ENCODE measurements around the gene NEU1.
"Not testable (repeated sequence)": the region's sequence is repeated elsewhere in the genome, so short reads cannot be mapped to it uniquely, and the experiment has no call there.

NEU1 gene

DNA sequence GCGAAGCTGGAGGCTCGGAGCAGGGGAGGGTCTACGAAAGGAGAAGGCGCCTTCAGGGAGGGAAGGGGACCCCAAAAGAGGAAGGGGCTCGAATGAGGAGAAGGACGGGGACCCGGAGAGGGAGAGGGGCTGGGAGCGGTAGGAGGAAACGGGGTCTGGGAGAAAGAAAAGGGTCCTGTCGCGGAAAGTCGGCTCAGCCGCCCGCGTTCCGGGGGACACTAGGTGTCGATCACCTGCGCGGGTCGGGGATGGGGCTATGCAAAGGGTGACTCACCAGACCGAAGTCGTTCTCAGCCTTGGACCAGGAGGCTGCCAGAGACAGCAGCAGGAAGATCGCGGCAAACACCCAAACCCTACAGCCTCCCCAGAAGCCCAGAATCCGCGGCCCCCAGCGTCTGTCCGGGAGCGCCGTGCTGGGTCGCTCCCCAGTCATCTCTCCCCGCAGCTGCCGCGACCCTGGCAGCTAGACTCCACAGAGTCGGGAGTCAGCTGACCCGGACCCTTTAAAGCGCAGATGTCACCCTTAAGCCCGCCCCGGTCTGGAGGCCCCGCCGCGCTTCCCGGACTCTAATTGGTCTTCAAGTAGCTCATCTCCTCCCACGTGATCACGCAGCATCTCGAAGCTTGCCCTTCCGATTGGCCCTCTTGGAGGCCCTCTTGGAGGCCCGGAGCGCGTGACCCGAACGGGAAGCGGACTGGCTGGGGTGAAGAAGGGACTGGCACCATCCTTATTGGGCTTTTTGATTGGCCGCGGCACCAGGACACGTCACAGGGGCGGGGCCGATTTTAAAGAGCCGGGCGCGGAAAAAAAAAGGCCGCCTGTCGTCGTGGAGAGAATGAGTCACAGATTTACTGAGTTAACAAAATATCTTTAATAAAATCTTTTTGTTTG lies at the start of gene NEU1:
Gene NEU1, minus strand, starts transcription at position 478 of the 892 bp plus-strand sequence. Its CDS starts 45 bp downstream, at position 433.
- H3K9me3 ChIP-seq: no peaks in the 10 kb centered on the region
- no peaks in the 10 kb centered on the region for H3K27me3 ChIP-seq
- intact Hi-C loops (cut with DNase I; ENCODE audit: low total_unique reads): no loop called here
- peaks cover 25 to 35% (median 29%) of the 10 kb centered on the region in 3 donors for H3K36me3 ChIP-seq
- DNase-seq: peak; percentile 100
- H3K4me1 ChIP-seq: peaks cover 0 to 24% (median 20%) of the 10 kb centered on the region in 4 donors
- no peak for TF ChIP-seq CTCF (IDR thresholded peaks at IDR 0.05)
- peak within 1 kb of the TSS; percentile 73 to 77 for H3K4me3 ChIP-seq
- peak within 1 kb of the TSS; percentile 88 for H3K27ac ChIP-seq

- H3K9me3 ChIP-seq: no peaks in the 10 kb centered on the region
- peaks cover 0 to 13% (median 5%) of the 10 kb centered on the region in 4 donors for H3K4me1 ChIP-seq
- H3K27me3 ChIP-seq: peaks cover 0 to 2% of the 10 kb centered on the region in 2 donors
- no peak overlapping the region for H3K27ac ChIP-seq
- intact Hi-C loops (cut with DNase I; ENCODE audit: low total_unique reads): no loop called here
- H3K4me3 ChIP-seq: no peak overlapping the region
- TF ChIP-seq CTCF (IDR thresholded peaks at IDR 0.05): no peak
- DNase-seq: no peak
- no peaks in the 10 kb centered on the region for H3K36me3 ChIP-seq
Observed at GRCh38 chr6:31911826-31912585, 49.4 kb upstream of the NEU1 start.

- H3K27ac ChIP-seq, H3K4me3 ChIP-seq, H3K36me3 ChIP-seq, H3K9me3 ChIP-seq, DNase-seq, H3K27me3 ChIP-seq: not testable (repeated sequence)
- intact Hi-C loops (cut with DNase I; ENCODE audit: low total_unique reads): loop anchor here (5.0 kb wide), 1 partner anchor 43 kb away; no protein-coding TSS in a partner anchor
- H3K4me1 ChIP-seq: peaks cover 0 to 13% (median 5%) of the 10 kb centered on the region in 4 donors
Observed at GRCh38 chr6:31909298-31909697, 46.7 kb upstream of the NEU1 start.

DNA sequence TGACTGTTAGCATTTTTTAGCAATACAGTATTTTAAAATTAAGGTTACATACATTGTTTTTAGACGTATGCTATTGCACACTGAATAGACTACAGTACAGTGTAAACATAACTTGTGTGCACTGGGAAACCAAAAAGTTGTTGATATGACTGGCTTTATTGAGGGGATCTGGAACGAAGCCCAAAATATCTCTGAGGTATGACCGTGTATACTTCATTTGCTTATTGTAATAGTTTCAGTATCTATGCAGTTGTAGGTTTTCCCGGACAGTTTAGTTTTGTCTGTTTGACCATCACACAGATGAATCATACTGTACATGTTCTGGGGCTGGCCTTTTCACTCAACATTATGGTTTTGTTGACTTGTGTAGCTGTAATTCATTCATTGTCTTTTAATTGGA lies 46.2 kb upstream of the NEU1 start:
- Histone ChIP-seq H3K4me3 (no peak overlapping the region), H3K27ac (no peak overlapping the region), H3K9me3 (no peaks in the 10 kb centered on the region), H3K27me3 (no peaks in the 10 kb centered on the region), H3K36me3 (no peaks in the 10 kb centered on the region), H3K4me1 (peaks cover 0 to 13% (median 5%) of the 10 kb centered on the region in 4 donors)
- DNase-seq: no peak
- intact Hi-C loops (cut with DNase I; ENCODE audit: low total_unique reads): loop anchor here (5.0 kb wide), 1 partner anchor 44 kb away; no protein-coding TSS in a partner anchor
- TF ChIP-seq CTCF (IDR thresholded peaks at IDR 0.05): no peak

- not testable (repeated sequence) for H3K4me3 ChIP-seq, H3K36me3 ChIP-seq, H3K27ac ChIP-seq, DNase-seq, H3K27me3 ChIP-seq, H3K9me3 ChIP-seq
- intact Hi-C loops (cut with DNase I; ENCODE audit: low total_unique reads): loop anchor here (5.0 kb wide), 1 partner anchor 44 kb away; no protein-coding TSS in a partner anchor
- H3K4me1 ChIP-seq: peaks cover 0 to 16% (median 5%) of the 10 kb centered on the region in 4 donors
Observed at GRCh38 chr6:31908255-31908654, 45.6 kb upstream of the NEU1 start.

GRCh38 chr6:31907158-31907813 lies 44.7 kb upstream of the NEU1 start:
- intact Hi-C loops (cut with DNase I; ENCODE audit: low total_unique reads): loop anchor here (5.0 kb wide), 1 partner anchor 45 kb away; no protein-coding TSS in a partner anchor
- DNase-seq: no peak
- Histone ChIP-seq H3K4me1 (peaks cover 0 to 25% (median 10%) of the 10 kb centered on the region in 4 donors), H3K36me3 (no peaks in the 10 kb centered on the region), H3K27ac (no peak overlapping the region), H3K9me3 (no peaks in the 10 kb centered on the region), H3K27me3 (no peaks in the 10 kb centered on the region), H3K4me3 (no peak overlapping the region)
- no peak for TF ChIP-seq CTCF (IDR thresholded peaks at IDR 0.05)

GRCh38 chr6:31906727-31907126 lies 44.1 kb upstream of the NEU1 start:
- not testable (repeated sequence) for H3K36me3 ChIP-seq, H3K27ac ChIP-seq, H3K9me3 ChIP-seq, DNase-seq, H3K4me3 ChIP-seq, H3K27me3 ChIP-seq
- peaks cover 0 to 23% (median 10%) of the 10 kb centered on the region in 4 donors for H3K4me1 ChIP-seq
- intact Hi-C loops (cut with DNase I; ENCODE audit: low total_unique reads): loop anchor here (5.0 kb wide), 1 partner anchor 46 kb away; no protein-coding TSS in a partner anchor
